IPS-18a (cell line): ENCODE data around the gene ETDC.
A peak's percentile ranks its signal among the peaks of the same experiment; 100 is the strongest.
"Not testable (repeated sequence)": the region's sequence is repeated elsewhere in the genome, so short reads cannot be mapped to it uniquely, and the experiment has no call there.

Source experiments
- H3K27ac ChIP-seq: one replicate; pipeline ENCODE4 v1.5.1; 2013; ENCODE audit warnings: low read length
- H3K27me3 ChIP-seq: one replicate; pipeline ENCODE4 v1.6.1; 2013; ENCODE audit warnings: mild to moderate bottlenecking, low read length; ENCODE audit not compliant: control insufficient read depth, insufficient read depth
- H3K36me3 ChIP-seq: one replicate; pipeline ENCODE4 v1.6.1; 2013; ENCODE audit warnings: low read depth, low read length; ENCODE audit not compliant: control insufficient read depth
- H3K4me1 ChIP-seq: one replicate; pipeline ENCODE4 v1.6.1; 2013; ENCODE audit warnings: low read depth, low read length; ENCODE audit not compliant: control insufficient read depth
- H3K4me3 ChIP-seq: one replicate; pipeline ENCODE4 v1.5.1; 2013; ENCODE audit warnings: low read length
- H3K9ac ChIP-seq: one replicate; pipeline ENCODE4 v1.6.1; 2013; ENCODE audit warnings: mild to moderate bottlenecking, low read length, moderate library complexity
- H3K9me3 ChIP-seq: one replicate; pipeline ENCODE4 v1.6.1; 2013; ENCODE audit warnings: low read depth, low read length; ENCODE audit not compliant: control insufficient read depth

The ETDC gene

GRCh38 chrX:135309430-135309923, at the start of gene ETDC:
ETDC (plus strand) TSS chrX:135309480; CDS start chrX:135309480, 0 bp downstream.
- H3K4me1 ChIP-seq: no peaks in the 10 kb centered on the region
- no peak within 1 kb of the TSS for H3K27ac ChIP-seq
- no peak within 1 kb of the TSS for H3K9ac ChIP-seq
- H3K27me3 ChIP-seq: no peaks in the 10 kb centered on the region
- no peaks in the 10 kb centered on the region for H3K36me3 ChIP-seq
- peaks cover 16% of the 10 kb centered on the region for H3K9me3 ChIP-seq
- H3K4me3 ChIP-seq: no peak within 1 kb of the TSS

GRCh38 chrX:135260976-135261375, 48.3 kb upstream of the ETDC start:
- H3K9ac ChIP-seq, H3K4me1 ChIP-seq, H3K27ac ChIP-seq, H3K36me3 ChIP-seq, H3K27me3 ChIP-seq, H3K9me3 ChIP-seq, H3K4me3 ChIP-seq: not testable (repeated sequence)

GRCh38 chrX:135263376-135263775, 45.9 kb upstream of the ETDC start:
- not testable (repeated sequence) for H3K27me3 ChIP-seq, H3K4me1 ChIP-seq, H3K27ac ChIP-seq, H3K9ac ChIP-seq, H3K36me3 ChIP-seq, H3K4me3 ChIP-seq
- peaks cover 18% of the 10 kb centered on the region for H3K9me3 ChIP-seq

GRCh38 chrX:135264206-135264605, 45.1 kb upstream of the ETDC start:
- Histone ChIP-seq H3K4me1 (no peaks in the 10 kb centered on the region), H3K36me3 (no peaks in the 10 kb centered on the region), H3K4me3 (no peak overlapping the region), H3K9ac (no peak overlapping the region), H3K9me3 (peaks cover 21% of the 10 kb centered on the region), H3K27ac (no peak overlapping the region), H3K27me3 (no peaks in the 10 kb centered on the region)

- H3K4me3 ChIP-seq: no peak overlapping the region
- no peak overlapping the region for H3K27ac ChIP-seq
- peaks cover 24% of the 10 kb centered on the region for H3K9me3 ChIP-seq
- no peaks in the 10 kb centered on the region for H3K27me3 ChIP-seq
- peaks cover 3% of the 10 kb centered on the region for H3K4me1 ChIP-seq
- H3K36me3 ChIP-seq: no peaks in the 10 kb centered on the region
- H3K9ac ChIP-seq: no peak overlapping the region
Observed at GRCh38 chrX:135273162-135273561, 36.1 kb upstream of the ETDC start.

GRCh38 chrX:135275973-135276372, 33.3 kb upstream of the ETDC start:
- Histone ChIP-seq H3K27me3 (no peaks in the 10 kb centered on the region), H3K4me3 (no peak overlapping the region), H3K9me3 (peaks cover 14% of the 10 kb centered on the region), H3K4me1 (peaks cover 3% of the 10 kb centered on the region), H3K9ac (no peak overlapping the region), H3K36me3 (no peaks in the 10 kb centered on the region), H3K27ac (no peak overlapping the region)

GRCh38 chrX:135287266-135287823, 21.9 kb upstream of the ETDC start:
- no peak overlapping the region for H3K9ac ChIP-seq
- H3K36me3 ChIP-seq: no peaks in the 10 kb centered on the region
- no peaks in the 10 kb centered on the region for H3K4me1 ChIP-seq
- no peaks in the 10 kb centered on the region for H3K27me3 ChIP-seq
- H3K9me3 ChIP-seq: peaks cover 47% of the 10 kb centered on the region
- H3K27ac ChIP-seq: no peak overlapping the region
- no peak overlapping the region for H3K4me3 ChIP-seq

- Histone ChIP-seq H3K36me3 (no peaks in the 10 kb centered on the region), H3K4me3 (peak overlapping the region; percentile 53), H3K4me1 (no peaks in the 10 kb centered on the region), H3K27me3 (peaks cover 11% of the 10 kb centered on the region), H3K9me3 (peaks cover 3% of the 10 kb centered on the region), H3K27ac (no peak overlapping the region), H3K9ac (no peak overlapping the region)
Observed at GRCh38 chrX:135295238-135295943, 13.9 kb upstream of the ETDC start.

GRCh38 chrX:135295944-135296305, 13.4 kb upstream of the ETDC start:
- H3K27ac ChIP-seq: no peak overlapping the region
- H3K27me3 ChIP-seq: peaks cover 11% of the 10 kb centered on the region
- peaks cover 3% of the 10 kb centered on the region for H3K9me3 ChIP-seq
- peak overlapping the region; percentile 53 for H3K4me3 ChIP-seq
- H3K4me1 ChIP-seq: no peaks in the 10 kb centered on the region
- H3K9ac ChIP-seq: no peak overlapping the region
- no peaks in the 10 kb centered on the region for H3K36me3 ChIP-seq

GRCh38 chrX:135302269-135302873, 6.9 kb upstream of the ETDC start:
- no peaks in the 10 kb centered on the region for H3K27me3 ChIP-seq

GRCh38 chrX:135304741-135305140, 4.5 kb upstream of the ETDC start:
- no peaks in the 10 kb centered on the region for H3K27me3 ChIP-seq
- H3K9ac ChIP-seq: no peak overlapping the region
- H3K27ac ChIP-seq: no peak overlapping the region
- peaks cover 4% of the 10 kb centered on the region for H3K4me1 ChIP-seq
- H3K9me3 ChIP-seq: peaks cover 3% of the 10 kb centered on the region
- H3K4me3 ChIP-seq: no peak overlapping the region
- no peaks in the 10 kb centered on the region for H3K36me3 ChIP-seq

More at GRCh38 chrX:135302269-135302873, 6.9 kb upstream of the ETDC start:
- H3K9ac ChIP-seq: no peak overlapping the region
- H3K4me3 ChIP-seq: no peak overlapping the region
- no peaks in the 10 kb centered on the region for H3K9me3 ChIP-seq
- peaks cover 4% of the 10 kb centered on the region for H3K4me1 ChIP-seq
- no peak overlapping the region for H3K27ac ChIP-seq
- no peaks in the 10 kb centered on the region for H3K36me3 ChIP-seq

GRCh38 chrX:135307171-135307570, 2.1 kb upstream of the ETDC start:
- Histone ChIP-seq H3K9ac (no peak overlapping the region), H3K4me3 (no peak overlapping the region), H3K9me3 (peaks cover 8% of the 10 kb centered on the region), H3K4me1 (peaks cover 3% of the 10 kb centered on the region), H3K27me3 (no peaks in the 10 kb centered on the region), H3K27ac (no peak overlapping the region), H3K36me3 (no peaks in the 10 kb centered on the region)
